Ovary (tissue), 3 donors: ENCODE measurements around the gene UPF1.

ENCODE experiments used
- EP300 ChIP-seq: sonication (generic); formaldehyde crosslinking; IDR thresholded peaks from one replicate; pipeline ENCODE4 v1.6.1; 2017; ENCODE audit warnings: antibody characterized with exemption
- POLR2A ChIP-seq: fragments of 450-650 bp; IDR thresholded peaks from one replicate; pipeline ENCODE4 v1.6.1; 2017; ENCODE audit warnings: antibody characterized with exemption, mild to moderate bottlenecking, moderate library complexity
- TF ChIP-seq, protein P1 (sequence below), 3 donors: fragments of 450-650 bp in 2 of 3; fragments of 200-600 bp in 1 of 3; IDR thresholded peaks; one replicate each; pipeline versions ENCODE4 v1.5.1 to v1.8.0; 2016 to 2022; ENCODE audit warnings: antibody characterized with exemption in 3 of 3, mild to moderate bottlenecking in 1 of 3
- donor health status: DM: no; HTN: no; CAD: no.

DNA sequence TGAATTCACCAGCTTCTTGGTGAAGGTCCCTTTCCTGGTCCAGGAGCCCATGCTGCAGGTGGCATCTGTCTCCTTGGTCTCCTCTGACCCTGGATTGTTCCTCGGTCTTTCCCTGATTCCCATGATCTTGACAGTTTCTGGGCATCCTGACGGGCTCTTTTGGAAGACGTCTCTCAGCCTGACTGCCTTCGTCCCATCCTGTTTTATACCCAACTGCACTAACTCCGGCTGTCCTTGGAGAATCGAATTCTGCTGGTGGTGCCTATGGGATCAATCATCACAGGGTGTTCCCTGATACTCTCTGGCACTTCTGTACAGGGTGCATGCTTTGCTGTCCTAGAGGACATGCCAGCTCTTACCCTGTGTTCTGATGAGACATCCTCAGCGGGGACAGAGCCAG is 45.1 kb downstream of the UPF1 start:
- no peak for TF ChIP-seq EP300
- TF ChIP-seq, protein P1, sequence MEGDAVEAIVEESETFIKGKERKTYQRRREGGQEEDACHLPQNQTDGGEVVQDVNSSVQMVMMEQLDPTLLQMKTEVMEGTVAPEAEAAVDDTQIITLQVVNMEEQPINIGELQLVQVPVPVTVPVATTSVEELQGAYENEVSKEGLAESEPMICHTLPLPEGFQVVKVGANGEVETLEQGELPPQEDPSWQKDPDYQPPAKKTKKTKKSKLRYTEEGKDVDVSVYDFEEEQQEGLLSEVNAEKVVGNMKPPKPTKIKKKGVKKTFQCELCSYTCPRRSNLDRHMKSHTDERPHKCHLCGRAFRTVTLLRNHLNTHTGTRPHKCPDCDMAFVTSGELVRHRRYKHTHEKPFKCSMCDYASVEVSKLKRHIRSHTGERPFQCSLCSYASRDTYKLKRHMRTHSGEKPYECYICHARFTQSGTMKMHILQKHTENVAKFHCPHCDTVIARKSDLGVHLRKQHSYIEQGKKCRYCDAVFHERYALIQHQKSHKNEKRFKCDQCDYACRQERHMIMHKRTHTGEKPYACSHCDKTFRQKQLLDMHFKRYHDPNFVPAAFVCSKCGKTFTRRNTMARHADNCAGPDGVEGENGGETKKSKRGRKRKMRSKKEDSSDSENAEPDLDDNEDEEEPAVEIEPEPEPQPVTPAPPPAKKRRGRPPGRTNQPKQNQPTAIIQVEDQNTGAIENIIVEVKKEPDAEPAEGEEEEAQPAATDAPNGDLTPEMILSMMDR (IDR thresholded peaks at IDR 0.05): no peak
- TF ChIP-seq POLR2A: no peak
